ENCODE data around the gene DUS4L.

Gene DUS4L

DNA sequence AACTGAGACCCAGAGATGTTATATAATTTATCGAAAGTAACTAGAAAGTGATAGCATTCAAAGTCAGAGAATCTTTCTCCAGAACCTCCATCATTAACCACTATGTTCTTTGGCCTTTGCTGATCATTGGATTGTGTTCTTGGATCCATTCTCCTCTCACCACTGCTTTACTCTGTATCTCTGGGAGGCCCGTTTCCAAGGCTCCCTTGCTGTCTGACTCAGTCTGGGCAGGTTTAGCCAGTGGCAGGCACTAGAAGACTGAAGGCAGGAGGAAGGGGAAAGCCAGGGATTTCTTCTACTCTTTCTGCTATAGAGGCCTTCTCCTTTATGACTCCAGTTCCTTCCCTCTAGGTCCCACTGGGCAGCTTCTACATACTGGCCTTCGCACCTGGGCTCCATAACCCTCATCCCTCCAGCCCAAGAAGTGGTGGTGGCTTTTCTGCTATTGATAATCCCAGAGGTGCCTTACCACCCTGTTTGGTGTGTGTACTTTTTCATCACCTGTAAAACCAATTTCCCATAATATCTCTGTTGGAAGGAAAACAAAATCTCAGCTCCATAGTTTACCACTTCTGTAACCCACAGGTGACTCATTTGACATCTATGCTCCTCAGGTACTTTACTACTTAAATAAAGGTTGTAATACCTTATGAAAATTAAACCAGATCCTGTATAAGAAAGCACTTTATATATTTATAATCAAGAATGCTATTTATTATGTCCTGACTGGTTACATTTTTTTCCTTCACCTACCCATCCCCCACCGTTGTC, 52.3 kb downstream of the DUS4L start:
- no peak for DNase-seq

DNA sequence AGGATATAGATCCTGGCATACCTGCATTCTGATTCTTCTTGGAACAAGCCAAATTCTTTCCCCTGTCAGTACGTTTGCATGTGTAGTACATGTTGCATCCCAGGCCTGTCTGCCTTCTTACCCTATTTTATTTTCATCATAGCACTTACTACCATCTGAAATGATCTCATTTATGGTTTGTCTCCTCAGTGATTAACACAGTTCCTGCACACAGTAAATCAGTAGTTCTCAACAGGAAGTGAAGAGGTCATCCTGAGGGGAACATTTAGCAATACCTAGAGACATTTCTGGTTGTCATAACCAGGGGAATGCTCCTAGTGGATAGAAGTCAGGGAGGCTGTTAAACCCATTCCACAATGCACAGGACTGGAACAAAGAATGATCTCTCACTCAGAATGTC, 58.7 kb downstream of the DUS4L start:
- DNase-seq: peak; percentile 24 to 51

DNA sequence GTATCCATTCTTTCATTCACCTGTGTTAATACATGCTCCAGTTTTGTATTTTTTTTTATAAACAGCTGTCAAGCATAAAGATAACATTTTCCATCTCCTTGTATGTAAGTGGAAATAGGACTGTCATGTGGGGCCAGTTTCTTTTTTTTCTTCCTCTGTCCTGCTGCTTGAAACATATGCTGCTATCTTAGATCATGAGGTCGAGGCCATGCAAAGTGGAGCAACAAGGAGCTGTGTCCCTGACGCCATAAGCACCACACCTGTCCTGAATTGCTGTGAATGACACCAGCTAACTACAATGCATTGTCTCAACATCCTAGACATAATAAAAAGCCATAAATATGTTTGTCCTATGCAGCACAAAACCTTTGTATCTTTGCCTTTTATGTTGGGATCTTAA, 59.1 kb downstream of the DUS4L start:
- DNase-seq: no peak

DNA sequence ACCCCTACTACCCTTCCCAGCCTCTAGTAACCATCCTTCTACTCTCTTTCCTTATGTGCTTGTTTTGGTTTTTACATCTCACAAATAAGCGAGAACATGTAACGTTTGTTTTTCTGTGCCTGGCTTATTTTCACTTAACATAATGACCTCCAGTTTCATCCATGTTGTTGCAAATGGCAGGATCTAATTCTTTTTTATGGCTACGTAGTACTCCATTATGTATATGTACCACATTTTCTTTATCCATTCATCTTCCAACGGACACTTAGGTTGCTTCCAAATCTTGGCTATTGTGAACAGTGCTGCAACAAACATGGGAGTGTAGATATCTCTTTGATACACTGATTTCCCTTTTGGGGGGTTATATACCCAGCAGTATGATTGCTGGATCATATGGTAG, 63.2 kb downstream of the DUS4L start:
- DNase-seq: no peak

All from Kasumi-1 (cell line).